H1 (cell line): ENCODE results near the gene EFCAB6. TPM values are rescaled to one million over a fixed set of nuclear protein-coding genes. Genes with fewer than 3 reads are reported as not detected.

Experiments used
- CTCF ChIA-PET: fragments of 300-600 bp; sonication (Branson Sonifier 250); formaldehyde crosslinking; loops from one replicate; lab custom pipeline; 2021; ENCODE audit not compliant: partially characterized antibody; lab: Charles Lee
- POLR2A ChIA-PET: fragments of 300-600 bp; sonication (Branson Sonifier 250); formaldehyde crosslinking; loops from one replicate; lab custom pipeline; 2021; ENCODE audit warnings: inconsistent platforms; ENCODE audit not compliant: partially characterized antibody; lab: Charles Lee
- DNase-seq, 2 experiments: peaks; one replicate each; pipeline versions ENCODE4 v3.0.0 to v3.0.0-alpha.2; 2010 to 2022; ENCODE audit warnings: low spot score in 2 of 2, low read depth in 1 of 2, mixed read lengths in 1 of 2
- FAIRE-seq: peaks from 2 replicates; lab custom pipeline; 2011; peaks lifted over from hg19 to GRCh38; lab: Jason Lieb, UNC
- H2AFZ ChIP-seq: 2 replicates; pipeline ENCODE4 v1.8.1; 2012; ENCODE audit warnings: low read length, inconsistent platforms
- H2AK5ac ChIP-seq: 2 replicates; pipeline ENCODE4 v1.6.1; 2013; ENCODE audit warnings: low read depth, low read length
- H2BK120ac ChIP-seq: replicated peaks from 2 replicates; pipeline ENCODE3; 2013; ENCODE audit warnings: low read depth, low read length, inconsistent platforms
- H2BK12ac ChIP-seq: 2 replicates; pipeline ENCODE4 v1.6.1; 2013; ENCODE audit warnings: low read depth, low read length
- H2BK15ac ChIP-seq: 2 replicates; pipeline ENCODE4 v1.6.1; 2013; ENCODE audit warnings: low read length
- H2BK20ac ChIP-seq: 2 replicates; pipeline ENCODE4 v1.6.1; 2013; ENCODE audit warnings: low read length
- H2BK5ac ChIP-seq: 2 replicates; pipeline ENCODE4 v1.6.1; 2013; ENCODE audit warnings: low read depth, low read length
- H3K14ac ChIP-seq: 2 replicates; pipeline ENCODE4 v1.6.1; 2013; ENCODE audit warnings: inconsistent platforms; ENCODE audit not compliant: insufficient read length
- H3K18ac ChIP-seq: 2 replicates; pipeline ENCODE4 v1.6.1; 2013; ENCODE audit warnings: low read length; ENCODE audit errors: extremely low read depth
- H3K23ac ChIP-seq: 2 replicates; pipeline ENCODE4 v1.6.1; 2013; ENCODE audit warnings: inconsistent platforms; ENCODE audit not compliant: insufficient read length
- H3K23me2 ChIP-seq: 2 replicates; pipeline ENCODE4 v1.6.1; 2013; ENCODE audit warnings: low read depth, low read length
- H3K27ac ChIP-seq: 2 replicates; pipeline ENCODE4 v1.6.1; 2011; ENCODE audit warnings: low read depth, low read length, inconsistent platforms
- H3K27me3 ChIP-seq, 4 experiments: replicated peaks in 1 of 4; 1 replicate in 1 of 4; 2 replicates in 3 of 4; pipeline versions ENCODE4 v1.6.1 to v1.8.1; 2011 to 2013; ENCODE audit warnings: low read length in 3 of 4, mild to moderate bottlenecking in 3 of 4, inconsistent platforms in 2 of 4, mixed read lengths in 2 of 4, moderate library complexity in 1 of 4; ENCODE audit not compliant: control insufficient read depth in 3 of 4, insufficient read depth in 3 of 4; ENCODE audit errors: extremely low read depth in 1 of 4
- H3K36me3 ChIP-seq, 4 experiments: 2 replicates each; pipeline versions ENCODE4 v1.6.1 to v1.8.1; 2011 to 2013; ENCODE audit warnings: mild to moderate bottlenecking in 4 of 4, low read length in 3 of 4, moderate library complexity in 2 of 4, control low read depth in 1 of 4, inconsistent platforms in 1 of 4; ENCODE audit not compliant: insufficient read depth in 4 of 4, control insufficient read depth in 2 of 4
- H3K4ac ChIP-seq: replicated peaks from 2 replicates; pipeline ENCODE3; 2013; ENCODE audit warnings: low read length, low read depth, mixed read lengths, inconsistent platforms; ENCODE audit not compliant: insufficient read length
- H3K4me1 ChIP-seq, 4 experiments: replicated peaks in 1 of 4; 1 replicate in 1 of 4; 2 replicates in 3 of 4; pipeline versions ENCODE4 v1.6.1 to v1.8.1; 2011 to 2013; ENCODE audit warnings: low read length in 3 of 4, inconsistent platforms in 2 of 4, mixed read lengths in 1 of 4; ENCODE audit not compliant: insufficient read depth in 4 of 4, control insufficient read depth in 3 of 4
- H3K4me2 ChIP-seq, 2 experiments: 2 replicates each; pipeline versions ENCODE4 v1.6.1 to v1.8.1; 2011 to 2013; ENCODE audit warnings: low read depth in 2 of 2, low read length in 2 of 2, control low read depth in 1 of 2, inconsistent platforms in 1 of 2, mild to moderate bottlenecking in 1 of 2; ENCODE audit not compliant: insufficient read depth in 1 of 2
- H3K4me3 ChIP-seq, 4 experiments: fragments of 200-600, 300-600 bp in 1 of 4; sonication (generic), shearing (Covaris generic), sonication (Bioruptor Twin) in 1 of 4; 2 replicates each; pipeline versions ENCODE4 v1.5.1 to v1.8.1; 2011 to 2016; ENCODE audit warnings: low read length in 4 of 4, low read depth in 3 of 4, control low read depth in 2 of 4, inconsistent platforms in 2 of 4, mild to moderate bottlenecking in 2 of 4, mixed read lengths in 1 of 4, moderate library complexity in 1 of 4; ENCODE audit not compliant: insufficient read depth in 2 of 4; ENCODE audit errors: extremely low read depth in 1 of 4
- H3K56ac ChIP-seq: replicated peaks from 2 replicates; pipeline ENCODE3; 2013; ENCODE audit warnings: low read depth, mild to moderate bottlenecking, mixed read lengths, low read length, inconsistent platforms; ENCODE audit not compliant: insufficient read length
- H3K79me1 ChIP-seq: 2 replicates; pipeline ENCODE4 v1.6.1; 2013; ENCODE audit warnings: low read depth, low read length, control low read depth
- H3K79me2 ChIP-seq, 2 experiments: 2 replicates each; pipeline versions ENCODE4 v1.6.1 to v1.8.1; 2012 to 2013; ENCODE audit warnings: low read length in 2 of 2, mild to moderate bottlenecking in 2 of 2, inconsistent platforms in 1 of 2; ENCODE audit not compliant: insufficient read depth in 2 of 2, control insufficient read depth in 1 of 2
- H3K9ac ChIP-seq, 4 experiments: replicated peaks in 1 of 4; 1 replicate in 1 of 4; 2 replicates in 3 of 4; pipeline versions ENCODE4 v1.6.1 to v1.8.1; 2011 to 2013; ENCODE audit warnings: low read depth in 3 of 4, low read length in 3 of 4, control low read depth in 2 of 4, mild to moderate bottlenecking in 2 of 4, moderate library complexity in 2 of 4, inconsistent platforms in 1 of 4; ENCODE audit errors: extremely low read depth in 1 of 4
- H3K9me3 ChIP-seq, 2 experiments: 2 replicates each; pipeline versions ENCODE4 v1.6.1 to v1.8.1; 2012 to 2013; ENCODE audit warnings: mild to moderate bottlenecking in 2 of 2, moderate library complexity in 2 of 2, control low read depth in 1 of 2, inconsistent platforms in 1 of 2, low read depth in 1 of 2, low read length in 1 of 2, mixed read lengths in 1 of 2; ENCODE audit not compliant: insufficient read depth in 2 of 2
- H4K20me1 ChIP-seq, 2 experiments: replicated peaks in 1 of 2; 2 replicates each; pipeline versions ENCODE3 to v1.8.1; 2011 to 2013; ENCODE audit warnings: inconsistent platforms in 2 of 2, low read length in 2 of 2, mild to moderate bottlenecking in 1 of 2; ENCODE audit not compliant: insufficient read depth in 2 of 2, control insufficient read depth in 1 of 2
- H4K5ac ChIP-seq: 2 replicates; pipeline ENCODE4 v1.6.1; 2013; ENCODE audit warnings: low read length, low read depth, mixed read lengths, inconsistent platforms; ENCODE audit not compliant: insufficient read length
- H4K8ac ChIP-seq: 2 replicates; pipeline ENCODE4 v1.8.0; 2013; ENCODE audit warnings: mild to moderate bottlenecking, moderate library complexity, low read length, inconsistent platforms; ENCODE audit not compliant: insufficient read depth; ENCODE audit errors: extremely low read depth
- H4K91ac ChIP-seq: replicated peaks from 2 replicates; pipeline ENCODE3; 2013; ENCODE audit warnings: low read length, mixed read lengths, inconsistent platforms; ENCODE audit not compliant: insufficient read length
- BACH1 ChIP-seq: IDR thresholded peaks from 2 replicates; pipeline ENCODE4 v1.6.1; 2012; ENCODE audit warnings: low read length, improper control_type of control experiment
- CREB1 ChIP-seq: IDR thresholded peaks from 2 replicates; pipeline ENCODE4 v1.6.1; 2012; ENCODE audit warnings: inconsistent platforms
- CTBP2 ChIP-seq: IDR thresholded peaks from 2 replicates; pipeline ENCODE4 v1.7.0; 2011; ENCODE audit warnings: borderline replicate concordance, mild to moderate bottlenecking, moderate library complexity, mixed read lengths, low read length; ENCODE audit not compliant: insufficient read depth, insufficient read length
- EP300 ChIP-seq, 2 experiments: IDR thresholded peaks; 1 replicate in 1 of 2; 2 replicates in 1 of 2; pipeline ENCODE4 v1.6.1; 2011 to 2012; ENCODE audit warnings: low read depth in 2 of 2, low read length in 2 of 2, mild to moderate bottlenecking in 2 of 2, borderline replicate concordance in 1 of 2, inconsistent platforms in 1 of 2, moderate library complexity in 1 of 2
- MAFK ChIP-seq: IDR thresholded peaks from 2 replicates; pipeline ENCODE4 v1.6.1; 2012; ENCODE audit warnings: low read depth, mild to moderate bottlenecking, improper control_type of control experiment, low read length
- POLR2A ChIP-seq, 2 experiments: IDR thresholded peaks; 1 replicate in 1 of 2; 2 replicates in 1 of 2; pipeline ENCODE4 v1.6.1; 2011; ENCODE audit warnings: low read depth in 2 of 2, low read length in 2 of 2, mild to moderate bottlenecking in 2 of 2; ENCODE audit errors: control extremely low read depth in 1 of 2
- SIN3A ChIP-seq, 2 experiments: IDR thresholded peaks in 1 of 2; conservative IDR thresholded peaks in 1 of 2; 2 replicates each; pipeline ENCODE4 v1.6.1; 2011 to 2012; ENCODE audit warnings: low read length in 2 of 2, improper control_type of control experiment in 1 of 2, low read depth in 1 of 2, mild to moderate bottlenecking in 1 of 2
- YY1 ChIP-seq: IDR thresholded peaks from 2 replicates; pipeline ENCODE4 v1.6.1; 2011; ENCODE audit warnings: low read depth, mild to moderate bottlenecking, low read length
- WGBS, 2 experiments: shearing (Covaris generic) in 1 of 2; methylation state at CpG; one replicate each; pipeline versions ENCODE4 v1.1.6 to v1.1.7; 2013 to 2015; ENCODE audit warnings: low lambda C conversion rate in 2 of 2, mixed read lengths in 2 of 2, inconsistent platforms in 1 of 2, low coverage in 1 of 2, missing lambda C conversion rate in 1 of 2; ENCODE audit not compliant: insufficient replicate concordance in 2 of 2, insufficient coverage in 1 of 2, insufficient read length in 1 of 2; ENCODE audit errors: extremely low coverage in 1 of 2, missing lambda C conversion rate in 1 of 2; 5-methylcytosine and 5-hydroxymethylcytosine counted together
- polyA plus RNA-seq, 7 experiments: library from polyadenylated mRNA; depleted of rRNA in 3 of 7; stranded (reverse) in 5 of 7; unstranded in 2 of 7; fragments of >200 nt in 5 of 7; fragments of 200-250 nt in 2 of 7; gene quantifications; 1 replicate in 5 of 7; 2 replicates in 1 of 7; 4 replicates in 1 of 7; pipeline versions ENCODE4 v1.2.1 to v1.2.3, GENCODE V29; 2011 to 2013; ENCODE audit warnings: missing spikeins in 2 of 7, mixed read lengths in 2 of 7
- total RNA-seq: library from RNA; stranded (reverse); fragmentation: NEBNext Ultra II Directional; extraction: Animal tissue kit (Norgen Biotek cat#: 25700); gene quantifications from 2 replicates; pipeline ENCODE4 v1.2.1, GENCODE V29; 2021

EFCAB6 gene
- total and polyA plus RNA-seq, 2 of the 8 experiments (the other 6 are each of a cell fraction or from before 2014, with no cell fraction given), result 0.32 to 1.7 TPM

DNA sequence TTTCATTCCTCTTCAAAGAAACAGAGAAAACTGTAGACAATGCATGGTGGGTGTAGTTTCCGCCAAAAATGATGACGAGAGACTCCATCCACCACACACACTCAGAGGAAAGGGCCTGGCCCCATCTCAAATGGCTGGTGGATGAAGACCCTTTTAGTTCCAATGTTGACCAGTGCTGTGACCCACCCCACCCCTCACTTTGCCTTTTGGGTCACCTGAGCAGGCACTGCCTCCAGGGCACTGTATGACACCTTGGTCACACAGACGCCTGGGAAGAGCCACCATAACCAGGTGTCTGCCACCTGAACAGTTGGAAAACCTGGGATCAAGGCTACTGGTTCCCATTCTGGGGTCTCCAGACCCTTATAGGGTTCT, 279.0 kb downstream of the EFCAB6 start:
- Histone ChIP-seq H3K27ac (no peak overlapping the region), H2AK5ac (no peak overlapping the region), H3K23me2 (no peaks in the 10 kb centered on the region), H3K4me1 (no peaks in the 10 kb centered on the region; a peak in 1 of 7 replicates), H3K4ac (no peak overlapping the region), H3K79me1 (no peaks in the 10 kb centered on the region), H3K18ac (no peak overlapping the region), H4K91ac (no peak overlapping the region), H2BK15ac (no peak overlapping the region), H3K23ac (no peak overlapping the region), H4K20me1 (no peaks in the 10 kb centered on the region), H3K9ac (no peak overlapping the region), H3K79me2 (no peaks in the 10 kb centered on the region), H2BK5ac (no peak overlapping the region), H3K9me3 (peaks cover 5 to 11% of the 10 kb centered on the region in 2 experiments; a peak in 3 of 4 replicates), H3K4me3 (no peak overlapping the region), H3K14ac (no peak overlapping the region), H3K4me2 (no peak overlapping the region), H3K27me3 (no peaks in the 10 kb centered on the region), H3K56ac (no peak overlapping the region), H4K8ac (no peak overlapping the region; the same call in 1 of the 2 replicates), H2BK120ac (no peak overlapping the region), H2AFZ (no peak overlapping the region), H3K36me3 (no peaks in the 10 kb centered on the region), H2BK20ac (no peak overlapping the region), H4K5ac (no peak overlapping the region), H2BK12ac (no peak overlapping the region)
- DNase-seq (no peak), FAIRE-seq (no peak)
- 90% methylated on average over 3 of the region's 3 CpGs; no CpG with 5 or more reads in 1 of the 2 experiments for WGBS, 2 experiments
- TF ChIP-seq YY1 (no peak), MAFK (no peak), POLR2A (IDR thresholded peaks at IDR 0.05; ENCODE audit: control extremely low read depth in 1 of 2, low read depth in 2 of 2, low read length in 2 of 2) (no peak), BACH1 (no peak), SIN3A (conservative IDR thresholded peaks at IDR 0.05 in 1 of 2, IDR thresholded peaks at IDR 0.05 in 1 of 2; ENCODE audit: low read depth in 1 of 2, low read length in 2 of 2) (no peak), EP300 (IDR thresholded peaks at IDR 0.05; ENCODE audit: borderline replicate concordance in 1 of 2, low read depth in 2 of 2, low read length in 2 of 2) (no peak), CREB1 (no peak), CTBP2 (no peak)
- POLR2A ChIA-PET, result no interaction called here
- CTCF ChIA-PET, result interaction anchor here (3.1 kb wide), 1 partner anchor 17 kb away, joined by 14 read pairs; no protein-coding TSS in a partner anchor
